DMS 273 (cell line): ENCODE data around the gene ROPN1.
"Not testable (repeated sequence)": the region's sequence is repeated elsewhere in the genome, so short reads cannot be mapped to it uniquely, and the experiment has no call there.

ENCODE experiments used
- DNase-seq: peaks from one replicate; lab custom pipeline; 2025; ENCODE audit not compliant: unreplicated experiment; lab: John Stamatoyannopoulos, UW

The ROPN1 gene

GRCh38 chr3:123991730-123992588 is at the start of gene ROPN1:
Gene ROPN1, minus strand, starts transcription at chr3:123992124. Its CDS starts 11,643 bp downstream, at chr3:123980481.
- not testable (repeated sequence) for DNase-seq

- DNase-seq: no peak
These were observed 49.6 kb upstream of the ROPN1 start for GRCh38 chr3:124041553-124041952.

- no peak for DNase-seq
These were observed 45.4 kb upstream of the ROPN1 start for GRCh38 chr3:124037326-124037725.

GRCh38 chr3:124036214-124036613 is 44.3 kb upstream of the ROPN1 start:
- DNase-seq: not testable (repeated sequence)

GRCh38 chr3:124035463-124036121 is 43.7 kb upstream of the ROPN1 start:
- DNase-seq: no peak

GRCh38 chr3:124034844-124035152 is 42.9 kb upstream of the ROPN1 start:
- no peak for DNase-seq

- DNase-seq: peak; percentile 66
These were observed 42.3 kb upstream of the ROPN1 start for GRCh38 chr3:124034016-124034843.

- DNase-seq: peak; percentile 75
These were observed 41.6 kb upstream of the ROPN1 start, which contains the start of gene KALRN for GRCh38 chr3:124033360-124034015. Gene KALRN, plus strand, starts transcription at chr3:124033369.

- peak; percentile 95 for DNase-seq
These were observed 41.0 kb upstream of the ROPN1 start for GRCh38 chr3:124032881-124033359.

GRCh38 chr3:124032311-124032880 is 40.5 kb upstream of the ROPN1 start:
- DNase-seq: peak; percentile 95

- no peak for DNase-seq
These were observed 34.6 kb upstream of the ROPN1 start for GRCh38 chr3:124026516-124026915.

- DNase-seq: not testable (repeated sequence)
These were observed 31.6 kb upstream of the ROPN1 start for GRCh38 chr3:124023531-124023930.

GRCh38 chr3:124019291-124019690 is 27.4 kb upstream of the ROPN1 start:
- no peak for DNase-seq

- not testable (repeated sequence) for DNase-seq
These were observed 25.6 kb upstream of the ROPN1 start for GRCh38 chr3:124017502-124017901.

- DNase-seq: peak; percentile 81
These were observed 24.6 kb upstream of the ROPN1 start for GRCh38 chr3:124016483-124016882.

- DNase-seq: peak; percentile 63
These were observed 22.5 kb upstream of the ROPN1 start for GRCh38 chr3:124014366-124014942.

GRCh38 chr3:124008321-124008720 is 16.4 kb upstream of the ROPN1 start:
- DNase-seq: not testable (repeated sequence)

- no peak for DNase-seq
These were observed 15.3 kb upstream of the ROPN1 start for GRCh38 chr3:124007186-124007585.

- DNase-seq: not testable (repeated sequence)
These were observed 10.6 kb upstream of the ROPN1 start for GRCh38 chr3:124002405-124003079.
